Heart left ventricle (tissue), 16 donors: Measurements from ENCODE around the gene EHMT1. TPM values are rescaled to one million over a fixed set of nuclear protein-coding genes. Genes with fewer than 3 reads are reported as not detected.

ENCODE experiments used
- ATAC-seq, 4 donors: fragments of 200-7000 bp; cut with Tn5 transposase; one replicate each; pipeline ENCODE4 v1.9.1; 2020 to 2022; ENCODE audit warnings: moderate library complexity in 4 of 4, mild to moderate bottlenecking in 3 of 4, moderate number of reproducible peaks in 1 of 4
- DNase-seq, 5 donors: peaks; one replicate each; pipeline ENCODE4 v3.0.0-alpha.2; 2020
- H3K27ac ChIP-seq, 12 donors: fragments of 200-600 bp; sonication (generic) in 4 of 12; one replicate each; pipeline versions ENCODE4 v1.5.0 to v1.8.0; 2016 to 2022; ENCODE audit warnings: mild to moderate bottlenecking in 2 of 12
- H3K27me3 ChIP-seq, 9 donors: fragments of 200-600 bp; sonication (generic) in 2 of 9; one replicate each; pipeline versions ENCODE4 v1.5.1 to v1.8.0; 2016 to 2022; ENCODE audit warnings: mild to moderate bottlenecking in 3 of 9
- H3K36me3 ChIP-seq, 9 donors: fragments of 200-600 bp; sonication (generic) in 2 of 9; one replicate each; pipeline versions ENCODE4 v1.5.0 to v1.8.0; 2018 to 2022; ENCODE audit warnings: mild to moderate bottlenecking in 2 of 9
- H3K4me1 ChIP-seq, 12 donors: fragments of 200-600 bp; sonication (generic) in 4 of 12; one replicate each; pipeline versions ENCODE4 v1.5.0 to v1.8.0; 2016 to 2022; ENCODE audit warnings: mild to moderate bottlenecking in 3 of 12
- H3K4me3 ChIP-seq, 12 donors: fragments of 200-600 bp; sonication (generic) in 4 of 12; one replicate each; pipeline versions ENCODE4 v1.5.0 to v1.8.0; 2017 to 2022; ENCODE audit warnings: mild to moderate bottlenecking in 9 of 12, moderate library complexity in 4 of 12
- H3K9me3 ChIP-seq, 12 donors: fragments of 200-600 bp; sonication (generic) in 4 of 12; one replicate each; pipeline versions ENCODE4 v1.5.0 to v1.8.0; 2016 to 2022; ENCODE audit warnings: mild to moderate bottlenecking in 1 of 12
- POLR2A ChIP-seq, 2 donors: fragments of 450-650 bp; IDR thresholded peaks; one replicate each; pipeline ENCODE4 v1.6.1; 2017; ENCODE audit warnings: antibody characterized with exemption in 2 of 2, mild to moderate bottlenecking in 2 of 2, moderate library complexity in 2 of 2
- WGBS, 4 donors: extraction: QIAGEN DNeasy Blood & Tissue Kit in 2 of 4; methylation state at CpG; one replicate each; pipeline versions ENCODE4 v1.1.5 to v1.1.7; 2013 to 2018; 5-methylcytosine and 5-hydroxymethylcytosine counted together
- intact Hi-C, 10 donors: fragments of 100-400 bp; cut with DNase I; formaldehyde crosslinking; loops; one replicate each; pipeline versions ENCODE4 v1.11.1 to v1.14.2; 2022
- polyA plus RNA-seq, 2 donors: library from polyadenylated mRNA; stranded (reverse); fragments of 200-250 nt; gene quantifications; one replicate each; pipeline ENCODE4 v1.2.3, GENCODE V29; 2013
- total RNA-seq, 9 donors: library from RNA; depleted of rRNA in 2 of 9; stranded (reverse); fragments of >200 nt in 2 of 9; fragmentation: NEBNext Ultra II Directional in 3 of 9; extraction: Animal tissue kit (Norgen Biotek cat#: 25700) in 3 of 9; gene quantifications; one replicate each; pipeline versions ENCODE4 v1.1.0 to v1.2.4, GENCODE V29; 2016 to 2023
- TF ChIP-seq, protein P1 (sequence below), 12 donors: fragments of 200-600 bp; sonication (generic) in 4 of 12; IDR thresholded peaks; one replicate each; pipeline versions ENCODE4 v1.5.0 to v1.8.0; 2018 to 2022; ENCODE audit warnings: antibody characterized with exemption in 12 of 12, mild to moderate bottlenecking in 5 of 12
- donor health status: ischemic (EF 13 %, LVEDD 7.1; RV severe dilation, severe dysfunction).
- donor health status: healthy with polysubstance abuse.
- donor health status: DM: no; HTN: yes; CAD: no.
- donor health status: DM: no; HTN: no; CAD: no.
- donor health status: ischemic (EF 25% LVEDD 6.9; RV normal size, moderate dysfunction).
- donor health status: ischemic (EF 25% LVEDD 5.7; RV mildly dilated, moderate dysfunction).
- donor health status: healthy.
- donor health status: DM: yes; HTN: yes; CAD: no.
- donor health status: ischemic (EF 35%, LVEDD 5.7; RV mildly dilated, moderate dysfunction).
- donor health status: nonischemic (EF 11% LVEDD 7.7; RV severe dilation, severe dysfunction).
- donor health status: DM: yes; HTN: yes; CAD: no.
- donor health status: PGD.
- donor health status: ischemic (EF 29% LVEDD 5.4; RV normal size, mild dysfunction).
- donor health status: nonischemic (EF 23%, LVEDD 6.1; RV moderate dilation, normal function).

Gene EHMT1
- total and polyA plus RNA-seq, 11 donors, result 24.5 to 55.9 (median 28.9) TPM

DNA sequence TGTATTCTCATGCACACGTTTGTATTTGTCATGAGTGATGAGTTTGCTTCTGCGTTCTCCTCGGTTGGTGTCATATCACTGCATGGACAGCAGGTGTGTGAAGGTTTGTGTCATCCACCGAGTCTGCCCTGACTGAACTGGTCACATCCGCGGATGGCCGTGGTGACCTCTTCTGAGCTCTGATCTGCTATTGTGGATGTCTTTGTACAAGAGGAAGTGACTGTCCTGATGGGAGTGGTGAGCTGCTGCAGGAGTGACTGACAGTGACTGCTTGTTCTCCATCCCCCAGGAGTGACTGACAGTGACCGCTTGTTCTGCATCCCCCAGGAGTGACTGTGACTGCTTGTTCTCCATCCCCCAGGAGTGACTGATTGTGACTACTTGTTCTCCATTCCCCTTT lies 69.9 kb downstream of the EHMT1 start:
- Histone ChIP-seq H3K36me3 (no peaks in the 10 kb centered on the region), H3K4me1 (peaks cover 0 to 57% (median 32%) of the 10 kb centered on the region in 12 donors), H3K4me3 (no peak overlapping the region), H3K9me3 (no peaks in the 10 kb centered on the region), H3K27ac (no peak overlapping the region), H3K27me3 (no peaks in the 10 kb centered on the region)
- ATAC-seq, result peak in 3 of 4 donors; percentile 34 to 61 (median 56)
- WGBS, 4 donors, result 44 to 59% (median 49%) methylated on average over 8 of the region's 8 CpGs
- no peak for TF ChIP-seq POLR2A (IDR thresholded peaks at IDR 0.05)
- TF ChIP-seq, protein P1, sequence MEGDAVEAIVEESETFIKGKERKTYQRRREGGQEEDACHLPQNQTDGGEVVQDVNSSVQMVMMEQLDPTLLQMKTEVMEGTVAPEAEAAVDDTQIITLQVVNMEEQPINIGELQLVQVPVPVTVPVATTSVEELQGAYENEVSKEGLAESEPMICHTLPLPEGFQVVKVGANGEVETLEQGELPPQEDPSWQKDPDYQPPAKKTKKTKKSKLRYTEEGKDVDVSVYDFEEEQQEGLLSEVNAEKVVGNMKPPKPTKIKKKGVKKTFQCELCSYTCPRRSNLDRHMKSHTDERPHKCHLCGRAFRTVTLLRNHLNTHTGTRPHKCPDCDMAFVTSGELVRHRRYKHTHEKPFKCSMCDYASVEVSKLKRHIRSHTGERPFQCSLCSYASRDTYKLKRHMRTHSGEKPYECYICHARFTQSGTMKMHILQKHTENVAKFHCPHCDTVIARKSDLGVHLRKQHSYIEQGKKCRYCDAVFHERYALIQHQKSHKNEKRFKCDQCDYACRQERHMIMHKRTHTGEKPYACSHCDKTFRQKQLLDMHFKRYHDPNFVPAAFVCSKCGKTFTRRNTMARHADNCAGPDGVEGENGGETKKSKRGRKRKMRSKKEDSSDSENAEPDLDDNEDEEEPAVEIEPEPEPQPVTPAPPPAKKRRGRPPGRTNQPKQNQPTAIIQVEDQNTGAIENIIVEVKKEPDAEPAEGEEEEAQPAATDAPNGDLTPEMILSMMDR (IDR thresholded peaks at IDR 0.05), result no peak
- intact Hi-C loops, result no loop called here
- DNase-seq, result no peak

DNA sequence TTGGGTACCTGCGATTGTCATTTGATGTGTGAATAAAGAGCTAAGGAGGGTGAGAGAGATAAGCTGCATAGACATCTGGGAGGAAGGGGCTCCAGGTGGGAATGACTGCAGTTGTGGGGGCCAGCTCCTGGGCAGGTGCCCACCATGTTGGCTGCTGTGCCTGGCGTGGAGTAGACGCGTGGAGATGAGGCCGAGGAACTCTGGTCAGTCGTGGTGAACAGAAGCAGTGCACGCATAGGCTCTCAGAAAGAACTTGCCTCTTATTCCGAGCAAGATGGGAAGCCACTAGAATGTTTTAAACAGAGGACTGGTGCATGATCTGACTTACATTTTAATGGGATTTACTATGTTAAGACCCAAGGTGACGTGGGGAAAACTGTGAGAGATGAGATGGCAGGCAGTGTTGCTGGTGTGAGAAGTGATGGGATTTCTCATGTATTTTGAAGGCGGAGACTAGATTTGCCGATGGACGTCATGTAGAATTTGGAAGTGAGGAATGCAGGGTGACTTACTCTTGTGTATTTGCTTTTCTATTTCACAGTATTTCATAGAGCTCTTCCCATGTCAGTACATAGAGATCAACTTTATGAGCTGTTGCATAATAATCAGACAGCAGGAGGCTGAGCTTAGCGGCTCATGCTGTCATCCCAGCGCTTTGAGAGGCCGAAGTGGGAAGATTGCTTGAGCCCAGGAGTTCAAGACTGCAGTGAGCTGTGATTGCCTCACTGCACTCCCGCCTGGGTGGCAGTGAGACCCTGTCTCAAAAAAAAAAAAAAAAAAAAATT lies 71.1 kb downstream of the EHMT1 start:
- H3K27me3 ChIP-seq, result no peaks in the 10 kb centered on the region
- no peaks in the 10 kb centered on the region for H3K36me3 ChIP-seq
- no peak overlapping the region for H3K4me3 ChIP-seq
- no peak overlapping the region for H3K27ac ChIP-seq
- TF ChIP-seq POLR2A (IDR thresholded peaks at IDR 0.05), result no peak
- TF ChIP-seq, protein P1 (IDR thresholded peaks at IDR 0.05), result no peak
- H3K9me3 ChIP-seq, result no peaks in the 10 kb centered on the region
- H3K4me1 ChIP-seq, result peaks cover 0 to 58% (median 35%) of the 10 kb centered on the region in 12 donors
- 84 to 89% (median 87%) methylated on average over 16 of the region's 16 CpGs for WGBS, 4 donors
- intact Hi-C loops, result no loop called here
- DNase-seq (no peak), ATAC-seq (peak in 1 of 4 donors; percentile 35)

DNA sequence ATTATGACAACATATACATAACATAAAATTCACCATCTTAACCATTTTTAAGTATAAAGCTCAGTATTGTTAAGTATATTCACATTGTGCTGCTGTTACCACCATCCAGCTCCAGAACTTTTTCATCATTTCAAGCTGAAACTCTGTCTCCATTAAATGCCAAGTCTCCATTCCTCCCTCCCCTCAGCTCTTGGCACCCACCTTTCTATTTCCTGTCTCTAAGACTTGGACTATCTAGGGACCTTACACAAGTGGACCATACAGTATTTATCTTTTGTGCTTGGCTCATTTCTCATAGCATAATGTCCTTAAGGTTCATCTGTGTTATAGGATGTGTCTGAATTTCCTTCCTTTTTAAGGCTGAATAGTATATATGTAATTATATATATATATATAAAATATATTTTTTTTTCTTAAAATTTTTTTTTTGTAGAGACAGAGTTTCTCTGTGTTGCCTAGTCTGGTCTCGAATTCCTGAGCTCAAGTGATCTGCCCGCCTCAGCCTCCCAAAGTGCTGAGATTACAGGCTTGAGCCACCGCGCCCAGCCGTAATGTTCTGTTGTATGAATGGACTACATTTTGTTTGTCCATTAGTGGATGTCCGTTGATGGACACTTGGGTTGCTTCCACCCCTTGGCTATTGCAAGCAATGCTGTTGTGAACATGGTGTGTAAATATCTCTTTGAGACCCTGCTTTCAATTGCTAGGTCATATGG lies 72.3 kb downstream of the EHMT1 start:
- peak in 1 of 4 donors; percentile 17 for ATAC-seq

More for the DNA sequence above, 72.3 kb downstream of the EHMT1 start:
- WGBS, 4 donors, result 77 to 87% (median 83%) methylated on average over 6 of the region's 6 CpGs
- Histone ChIP-seq H3K27ac (peak overlapping the region in 1 of 12 donors; percentile 52), H3K36me3 (no peaks in the 10 kb centered on the region), H3K4me3 (no peak overlapping the region), H3K9me3 (no peaks in the 10 kb centered on the region), H3K4me1 (peaks cover 0 to 59% (median 45%) of the 10 kb centered on the region in 12 donors), H3K27me3 (no peaks in the 10 kb centered on the region)
- TF ChIP-seq, protein P1 (IDR thresholded peaks at IDR 0.05), result no peak
- no peak for TF ChIP-seq POLR2A (IDR thresholded peaks at IDR 0.05)
- intact Hi-C loops, result no loop called here
- no peak for DNase-seq
